Measurements from ENCODE around the gene MXRA8. TPM values are rescaled to one million over a fixed set of nuclear protein-coding genes. Genes with fewer than 3 reads are reported as not detected.

The MXRA8 gene
- total and polyA plus RNA-seq, 9 of the 15 experiments (the other 6 are each of a cell fraction or from before 2014, with no cell fraction given): 0.66 to 11.3 (median 6.3) TPM

- no peak for TF ChIP-seq ZBTB40 (IDR thresholded peaks at IDR 0.05)
- TF ChIP-seq ZBTB40 (CRISPR knock-in tag; IDR thresholded peaks at IDR 0.05): 0 out of 2 replicates have a peak, but pooled peaks have one; percentile 14
- peak in 1 of 2 experiments; percentile 31; a peak in 2 of 4 replicates for TF ChIP-seq ARNT (IDR thresholded peaks at IDR 0.05)
- TF ChIP-seq HES1 (IDR thresholded peaks at IDR 0.05; ENCODE audit: low read depth): no peak
- TF ChIP-seq MAFF (IDR thresholded peaks at IDR 0.05; ENCODE audit: low read length): no peak
- peak; percentile 37 for TF ChIP-seq SNRNP70 (optimal IDR thresholded peaks at IDR 0.05; ENCODE audit: low read depth, low read length)
- TF ChIP-seq ZNF75A (CRISPR knock-in tag; IDR thresholded peaks at IDR 0.05): no peak
- 0 out of 2 replicates have a peak, but pooled peaks have one; percentile 74 for TF ChIP-seq SMARCA5 (IDR thresholded peaks at IDR 0.05)
- no peak for TF ChIP-seq ETV6 (IDR thresholded peaks at IDR 0.05; ENCODE audit: borderline replicate concordance in 1 of 2, low read depth in 2 of 2, low read length in 1 of 2)
- peak; percentile 52; the same call in 1 of the 2 replicates for TF ChIP-seq ETV6 (CRISPR knock-in tag; IDR thresholded peaks at IDR 0.05; ENCODE audit: borderline replicate concordance)
- no peak for TF ChIP-seq CREB5 (CRISPR knock-in tag; IDR thresholded peaks at IDR 0.05)
- no peak for TF ChIP-seq MYNN (IDR thresholded peaks at IDR 0.05)
- 0 out of 2 replicates have a peak, but pooled peaks have one; percentile 57 for TF ChIP-seq MYNN (CRISPR knock-in tag; IDR thresholded peaks at IDR 0.05)
- TF ChIP-seq BCOR (IDR thresholded peaks at IDR 0.05): peak; percentile 82
- no peak for TF ChIP-seq IFI16 (CRISPR knock-in tag; IDR thresholded peaks at IDR 0.05)
- no peak for TF ChIP-seq ERF (CRISPR knock-in tag; IDR thresholded peaks at IDR 0.05)
- no peak for TF ChIP-seq PREB (CRISPR knock-in tag; IDR thresholded peaks at IDR 0.05)
These were observed 49.4 kb upstream of the MXRA8 start (continued) for GRCh38 chr1:1407636-1408318.
